Measurements from ENCODE around the gene ETV5. TPM values are rescaled to one million over a fixed set of nuclear protein-coding genes. Genes with fewer than 3 reads are reported as not detected.

ETV5 gene
- 5.1 TPM for total RNA-seq

- peak; percentile 53 to 99 (median 99) for DNase-seq (ENCODE audit: low read depth in 2 of 3, low spot score in 2 of 3)
Measured at GRCh38 chr3:186108941-186109865, at the start of gene ETV5. ETV5 (minus strand) TSS chr3:186109089; CDS start chr3:186105868, 3,221 bp downstream.

GRCh38 chr3:186154641-186155040, 45.8 kb upstream of the ETV5 start:
- DNase-seq (ENCODE audit: low read depth in 2 of 3, low spot score in 2 of 3), result no peak

DNA sequence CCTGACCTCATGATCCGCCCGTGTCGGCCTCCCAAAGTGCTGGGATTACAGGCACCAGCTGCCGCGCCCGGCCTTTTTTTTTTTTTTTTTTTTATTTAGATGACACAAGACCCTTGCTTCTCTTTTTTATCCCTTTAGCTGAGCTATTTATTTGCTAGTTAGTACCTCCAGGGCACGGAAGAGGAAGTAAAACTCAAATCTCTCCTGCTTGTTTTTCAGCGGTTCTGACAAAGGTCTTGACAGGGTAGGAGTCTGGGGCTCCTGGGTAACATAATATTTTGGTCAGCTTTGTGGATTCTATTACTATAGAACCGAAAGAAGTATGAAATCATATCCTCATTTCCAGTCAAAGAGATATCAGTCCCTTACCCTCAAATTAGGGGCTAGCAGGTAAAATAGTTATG, 44.0 kb upstream of the ETV5 start:
- peak in 2 of 3 donors; percentile 75 to 93 for DNase-seq (ENCODE audit: low read depth in 2 of 3, low spot score in 2 of 3)

GRCh38 chr3:186152361-186152798, 43.5 kb upstream of the ETV5 start:
- DNase-seq (ENCODE audit: low read depth in 2 of 3, low spot score in 2 of 3), result no peak

GRCh38 chr3:186151077-186151971, 42.4 kb upstream of the ETV5 start:
- DNase-seq (ENCODE audit: low read depth in 2 of 3, low spot score in 2 of 3), result peak in 1 of 3 donors; percentile 51

- DNase-seq (ENCODE audit: low read depth in 2 of 3, low spot score in 2 of 3), result no peak
Measured at GRCh38 chr3:186150041-186150830, 41.3 kb upstream of the ETV5 start.

DNA sequence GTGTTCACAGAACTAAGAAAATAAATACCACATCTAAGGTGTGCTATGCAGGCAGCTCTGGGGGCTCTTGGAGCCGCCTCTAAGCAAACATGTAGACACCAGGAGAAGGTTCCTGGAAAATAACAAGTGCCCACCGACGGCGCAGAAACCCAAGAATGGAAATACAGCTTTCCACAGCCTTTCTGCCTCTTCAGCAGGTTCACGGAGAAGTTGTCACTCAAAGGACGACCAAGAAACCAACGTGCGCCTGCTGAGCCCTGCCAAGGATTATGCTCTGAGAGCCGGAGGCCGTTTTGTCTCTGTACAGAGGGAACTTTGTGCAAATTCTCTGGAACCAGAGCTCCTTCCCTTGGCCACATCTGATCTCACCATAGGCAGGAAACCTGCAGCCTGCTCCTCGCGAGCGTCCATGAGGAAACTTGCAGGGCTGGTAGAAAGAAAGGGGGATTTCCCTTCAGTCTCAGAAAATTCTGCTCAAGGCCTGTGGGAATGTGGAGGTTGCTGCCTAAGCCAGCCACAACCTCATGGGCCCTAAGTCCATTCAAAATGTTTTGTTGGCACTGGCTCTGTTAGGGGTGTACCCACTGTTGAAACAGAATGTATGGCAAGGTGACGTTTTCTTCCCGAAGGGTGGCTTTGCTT, 40.6 kb upstream of the ETV5 start:
- DNase-seq (ENCODE audit: low read depth in 2 of 3, low spot score in 2 of 3), result no peak

DNA sequence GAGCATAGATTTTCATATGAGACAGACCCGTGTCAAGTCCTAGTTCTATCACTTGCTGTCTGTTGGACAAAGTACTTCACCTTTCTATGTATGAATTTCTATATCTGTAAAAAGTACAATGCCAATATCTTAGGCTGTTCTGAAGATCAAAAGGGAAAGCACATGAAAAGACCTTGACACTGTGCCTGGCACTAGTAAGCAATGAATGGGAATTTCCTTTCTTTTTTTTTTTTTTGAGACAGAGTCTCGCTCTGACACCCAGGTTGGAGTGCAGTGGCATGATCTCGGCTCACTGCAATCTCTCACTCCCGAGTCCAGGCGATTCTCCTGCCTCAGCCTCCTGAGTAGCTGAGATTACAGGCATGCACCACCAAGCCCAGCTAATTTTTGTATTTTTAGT, 35.4 kb upstream of the ETV5 start:
- DNase-seq (ENCODE audit: low read depth in 2 of 3, low spot score in 2 of 3), result no peak

DNA sequence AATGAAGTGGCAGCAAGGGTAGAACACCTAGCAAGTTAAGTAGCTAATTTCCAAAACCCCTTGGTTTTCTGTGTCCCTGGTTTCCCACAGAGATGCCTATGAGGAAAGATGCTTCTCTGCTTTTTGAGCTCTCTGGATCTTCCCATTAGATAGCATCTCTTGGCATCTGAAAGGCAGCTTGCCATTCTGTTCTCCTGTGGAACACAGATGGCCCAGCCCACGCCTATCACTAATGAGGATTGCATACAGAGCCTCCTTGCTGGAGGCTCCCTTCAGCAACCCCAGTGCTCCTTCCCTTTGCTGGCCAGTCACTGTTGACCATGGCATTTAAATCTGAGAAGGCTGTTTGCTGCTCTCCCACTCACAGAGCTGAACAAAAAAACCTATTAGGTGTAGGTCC, 34.4 kb upstream of the ETV5 start:
- DNase-seq (ENCODE audit: low read depth in 2 of 3, low spot score in 2 of 3), result no peak

DNA sequence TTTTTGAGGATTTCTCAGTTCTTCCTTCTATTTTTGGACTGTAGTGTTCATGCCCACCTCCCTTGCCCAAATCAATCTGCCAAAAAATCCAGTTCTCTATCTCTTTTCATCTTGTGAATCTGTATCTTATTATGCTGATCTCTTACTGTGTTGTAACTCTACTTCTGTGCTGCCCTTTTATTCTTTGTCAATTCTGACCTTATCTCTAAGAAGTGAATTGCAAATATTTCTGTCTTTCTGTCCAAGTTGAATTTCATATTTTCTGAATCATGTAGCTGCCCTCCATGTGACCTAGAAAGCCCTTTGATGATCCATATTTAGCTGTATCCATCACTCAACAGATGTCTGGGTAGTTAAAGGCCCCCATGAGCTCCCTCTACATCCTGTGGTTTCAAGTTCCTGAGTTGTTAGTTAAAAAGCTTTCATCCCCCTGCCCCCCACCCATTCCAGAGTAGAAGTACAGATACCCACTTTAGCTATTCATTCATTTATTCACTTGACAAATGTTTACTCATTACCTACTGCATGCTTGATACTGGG, 33.6 kb upstream of the ETV5 start:
- DNase-seq (ENCODE audit: low read depth in 2 of 3, low spot score in 2 of 3), result peak in 1 of 3 donors; percentile 55

- DNase-seq (ENCODE audit: low read depth in 2 of 3, low spot score in 2 of 3), result no peak
Measured at GRCh38 chr3:186141790-186142189, 32.9 kb upstream of the ETV5 start.

DNA sequence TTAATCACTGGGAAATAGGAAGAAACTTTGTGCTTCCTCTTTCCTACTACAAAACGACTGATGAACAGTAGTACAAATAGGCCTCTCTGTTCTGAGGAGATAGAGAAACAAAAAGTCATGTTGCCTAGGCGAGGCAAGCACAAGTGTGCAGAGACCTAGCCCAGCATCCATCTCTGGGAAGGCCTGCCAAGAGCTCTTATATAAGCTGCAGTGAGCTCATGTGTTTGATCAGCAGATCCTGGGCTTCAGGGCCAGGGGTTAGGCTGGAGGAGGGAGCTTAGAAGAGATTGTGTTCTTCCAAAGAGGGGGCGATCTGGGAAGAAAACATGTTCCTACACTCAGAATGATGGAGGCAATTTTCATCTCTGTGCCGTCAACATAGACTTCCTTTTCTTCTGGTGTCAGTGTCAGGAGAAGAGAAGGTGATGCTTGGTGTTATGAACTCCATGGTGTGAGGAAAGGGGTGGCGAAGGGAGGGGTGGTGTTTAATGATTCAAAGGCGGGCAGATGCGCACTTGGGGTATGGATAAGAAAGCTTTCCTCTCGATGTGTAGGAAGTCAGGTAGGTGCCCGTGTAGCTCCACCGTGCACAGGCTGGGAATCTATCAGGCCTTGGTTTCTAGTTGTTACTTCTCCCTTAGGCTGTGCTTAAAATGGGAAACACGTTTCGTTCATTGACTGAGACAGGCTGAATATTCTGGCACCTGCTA, 29.5 kb upstream of the ETV5 start:
- no peak for DNase-seq (ENCODE audit: low read depth in 2 of 3, low spot score in 2 of 3)

- DNase-seq (ENCODE audit: low read depth in 2 of 3, low spot score in 2 of 3), result no peak
Measured at GRCh38 chr3:186137051-186137685, 28.3 kb upstream of the ETV5 start.

GRCh38 chr3:186133980-186134379, 25.1 kb upstream of the ETV5 start:
- DNase-seq (ENCODE audit: low read depth in 2 of 3, low spot score in 2 of 3), result no peak

DNA sequence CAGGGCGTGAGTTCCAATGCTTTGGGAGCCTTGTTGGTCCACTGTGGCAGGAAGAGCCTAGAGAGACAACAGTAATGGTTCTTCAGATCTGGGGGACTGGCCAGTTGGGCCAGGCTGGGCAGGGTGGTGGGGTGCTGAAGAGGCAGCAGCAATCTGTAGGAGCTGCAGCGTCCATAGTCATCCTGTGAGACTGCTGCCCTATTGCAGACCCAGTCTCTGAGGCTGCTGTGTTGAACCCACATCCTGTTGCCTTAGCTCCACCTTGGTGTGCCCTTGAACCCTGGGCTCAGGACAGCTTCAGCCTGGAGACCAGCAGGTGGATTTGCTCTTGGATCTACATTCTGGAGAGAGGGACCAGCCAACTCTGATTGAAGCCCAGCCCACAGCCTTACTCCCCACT, 23.6 kb upstream of the ETV5 start:
- DNase-seq (ENCODE audit: low read depth in 2 of 3, low spot score in 2 of 3), result no peak

- no peak for DNase-seq (ENCODE audit: low read depth in 2 of 3, low spot score in 2 of 3)
Measured at GRCh38 chr3:186129206-186129605, 20.3 kb upstream of the ETV5 start.

- no peak for DNase-seq (ENCODE audit: low read depth in 2 of 3, low spot score in 2 of 3)
Measured at GRCh38 chr3:186128158-186128557, 19.3 kb upstream of the ETV5 start.

DNA sequence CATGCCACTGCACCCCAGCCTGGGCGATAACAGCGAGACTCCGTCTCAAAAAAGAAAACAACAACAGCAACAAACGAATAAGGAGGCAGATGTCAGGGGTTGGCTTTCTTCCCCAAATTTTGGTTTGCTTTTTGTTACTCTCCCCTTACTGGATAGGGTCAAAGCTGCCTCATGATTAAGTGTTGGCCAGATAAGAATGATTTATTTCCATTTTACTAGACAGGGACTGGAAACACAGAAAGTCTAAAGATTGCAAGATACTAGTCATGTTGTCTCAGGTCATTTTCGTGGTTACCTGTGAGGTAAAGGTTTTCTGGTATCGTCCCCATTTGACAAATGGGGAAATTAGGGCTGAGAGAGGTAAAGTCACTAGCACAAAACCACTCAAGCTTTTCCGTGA, 18.6 kb upstream of the ETV5 start:
- DNase-seq (ENCODE audit: low read depth in 2 of 3, low spot score in 2 of 3), result no peak

DNA sequence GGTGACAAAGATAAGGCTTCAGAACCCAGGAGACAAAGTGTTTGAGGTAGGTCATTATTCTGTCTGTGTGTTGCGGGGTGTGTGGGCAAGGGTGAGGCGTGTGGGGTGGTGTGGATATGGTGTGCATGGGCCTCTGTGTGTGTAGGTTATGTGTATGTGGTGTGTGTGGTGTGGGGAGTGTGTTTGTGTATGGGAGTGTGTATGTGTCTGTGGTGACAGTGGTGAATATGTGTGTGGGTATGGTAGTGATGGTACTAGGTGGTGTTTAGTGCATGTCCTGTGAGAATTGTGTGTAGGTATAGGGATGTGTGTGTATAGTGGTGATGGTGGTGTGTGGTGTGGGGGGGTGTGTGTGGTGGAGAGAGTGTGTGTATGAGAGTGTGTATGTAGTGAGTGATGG, 16.2 kb upstream of the ETV5 start:
- no peak for DNase-seq (ENCODE audit: low read depth in 2 of 3, low spot score in 2 of 3)
